Measurements from ENCODE around the gene TOM1.
"Not testable (repeated sequence)": the region's sequence is repeated elsewhere in the genome, so short reads cannot be mapped to it uniquely, and the experiment has no call there.

The TOM1 gene

DNA sequence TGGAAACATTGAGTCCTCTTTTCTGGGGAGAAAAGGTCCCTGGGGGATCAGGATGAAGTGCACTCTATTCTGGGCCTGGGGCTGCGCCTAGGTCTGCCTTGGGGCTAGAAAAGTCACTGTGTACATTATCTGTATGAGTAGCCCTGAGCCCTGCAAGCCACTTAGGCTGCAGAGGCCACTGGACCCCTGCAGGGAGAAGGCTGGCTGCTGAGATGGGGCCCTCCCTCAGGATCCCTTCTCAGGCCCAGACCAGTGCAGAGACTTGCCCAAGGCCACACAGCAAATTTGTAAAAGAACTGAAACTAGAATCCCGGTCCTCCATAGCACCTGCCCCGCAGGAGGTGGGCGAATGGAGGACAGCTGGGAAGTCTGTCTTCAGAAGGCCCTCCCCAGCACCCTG is 54.4 kb downstream of the TOM1 start:
- TF ChIP-seq, protein P1, sequence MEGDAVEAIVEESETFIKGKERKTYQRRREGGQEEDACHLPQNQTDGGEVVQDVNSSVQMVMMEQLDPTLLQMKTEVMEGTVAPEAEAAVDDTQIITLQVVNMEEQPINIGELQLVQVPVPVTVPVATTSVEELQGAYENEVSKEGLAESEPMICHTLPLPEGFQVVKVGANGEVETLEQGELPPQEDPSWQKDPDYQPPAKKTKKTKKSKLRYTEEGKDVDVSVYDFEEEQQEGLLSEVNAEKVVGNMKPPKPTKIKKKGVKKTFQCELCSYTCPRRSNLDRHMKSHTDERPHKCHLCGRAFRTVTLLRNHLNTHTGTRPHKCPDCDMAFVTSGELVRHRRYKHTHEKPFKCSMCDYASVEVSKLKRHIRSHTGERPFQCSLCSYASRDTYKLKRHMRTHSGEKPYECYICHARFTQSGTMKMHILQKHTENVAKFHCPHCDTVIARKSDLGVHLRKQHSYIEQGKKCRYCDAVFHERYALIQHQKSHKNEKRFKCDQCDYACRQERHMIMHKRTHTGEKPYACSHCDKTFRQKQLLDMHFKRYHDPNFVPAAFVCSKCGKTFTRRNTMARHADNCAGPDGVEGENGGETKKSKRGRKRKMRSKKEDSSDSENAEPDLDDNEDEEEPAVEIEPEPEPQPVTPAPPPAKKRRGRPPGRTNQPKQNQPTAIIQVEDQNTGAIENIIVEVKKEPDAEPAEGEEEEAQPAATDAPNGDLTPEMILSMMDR (IDR thresholded peaks at IDR 0.05; ENCODE audit: low read depth, low read length, missing control alignments) = no peak
- H3K4me3 ChIP-seq (ENCODE audit: low read depth, low read length) = no peak overlapping the region
- DNase-seq (ENCODE audit: low read depth) = no peak
- in situ Hi-C loops (cut with HindIII; ENCODE audit: low sequenced_read_pairs) = no loop called here

DNA sequence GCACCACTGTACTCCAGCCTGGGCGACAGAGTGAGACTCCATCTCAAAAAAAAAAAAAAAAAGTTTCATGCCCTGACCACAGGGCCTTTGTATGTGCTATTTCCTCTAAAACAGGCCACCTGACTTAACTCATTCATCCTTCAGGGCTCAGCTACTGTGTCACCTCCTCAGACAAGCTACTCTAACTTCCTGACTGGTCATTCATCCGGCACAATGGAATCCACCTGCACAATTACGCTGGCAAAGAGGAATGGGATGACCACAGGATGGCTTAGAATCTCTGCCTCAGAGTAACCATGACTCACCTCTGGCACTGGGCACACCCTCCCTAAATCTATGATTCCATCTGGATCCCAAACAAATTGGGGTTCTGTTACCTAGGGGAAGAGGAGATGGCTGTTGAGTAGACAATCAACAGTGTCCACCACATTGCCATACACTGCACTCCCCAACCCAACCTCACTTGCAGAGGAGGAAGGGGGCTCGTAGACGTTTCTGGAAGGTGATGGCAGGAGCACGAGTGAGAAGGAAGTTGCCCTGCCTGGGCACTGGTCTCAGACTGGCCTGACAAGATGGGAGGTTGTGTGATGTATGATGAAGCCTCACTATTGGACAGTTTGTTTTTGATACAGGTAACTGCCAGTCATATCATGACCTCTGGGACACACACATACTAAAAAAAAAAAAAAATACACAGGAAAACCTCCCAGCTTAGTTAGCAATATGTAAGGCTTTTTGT is 58.4 kb downstream of the TOM1 start:
- TF ChIP-seq, protein P1 (IDR thresholded peaks at IDR 0.05; ENCODE audit: low read depth, low read length, missing control alignments) = no peak
- H3K4me3 ChIP-seq (ENCODE audit: low read depth, low read length) = no peak overlapping the region
- DNase-seq (ENCODE audit: low read depth) = no peak
- in situ Hi-C loops (cut with HindIII; ENCODE audit: low sequenced_read_pairs) = no loop called here

DNA sequence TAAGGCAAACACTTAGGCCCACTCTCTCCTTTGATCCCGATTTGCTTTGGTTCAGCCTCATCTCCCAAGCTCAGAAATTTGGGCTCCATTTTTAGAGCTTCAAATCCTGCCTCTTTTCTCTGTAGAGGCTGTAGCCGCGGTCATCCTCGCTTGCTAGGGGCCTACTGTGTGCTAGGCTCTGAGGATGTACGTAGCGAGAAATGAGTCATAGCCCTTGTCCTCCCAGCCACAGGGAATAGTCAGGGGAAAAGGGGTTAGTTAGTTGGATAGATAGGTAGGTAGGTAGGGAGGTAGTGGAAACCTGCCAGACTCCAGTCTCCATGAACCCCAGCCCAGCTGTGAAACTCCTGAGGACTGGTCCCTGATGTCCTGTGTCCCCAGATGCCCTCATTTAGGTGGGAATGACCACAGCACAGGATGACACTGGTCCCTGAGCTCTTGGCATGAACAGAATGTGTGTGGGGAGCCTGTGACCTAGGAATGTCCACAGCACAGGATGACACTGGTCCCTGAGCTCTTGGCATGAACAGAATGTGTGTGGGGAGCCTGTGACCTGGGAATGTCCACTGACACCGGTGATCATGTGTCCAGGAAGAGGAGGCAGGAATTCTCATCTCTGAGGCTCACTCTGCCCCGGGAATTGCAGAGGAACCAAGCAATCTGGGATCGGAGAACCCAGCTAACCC is 59.8 kb downstream of the TOM1 start:
- H3K4me3 ChIP-seq (ENCODE audit: low read depth, low read length) = no peak overlapping the region
- TF ChIP-seq, protein P1 (IDR thresholded peaks at IDR 0.05; ENCODE audit: low read depth, low read length, missing control alignments) = no peak
- DNase-seq (ENCODE audit: low read depth) = no peak
- in situ Hi-C loops (cut with HindIII; ENCODE audit: low sequenced_read_pairs) = no loop called here

DNA sequence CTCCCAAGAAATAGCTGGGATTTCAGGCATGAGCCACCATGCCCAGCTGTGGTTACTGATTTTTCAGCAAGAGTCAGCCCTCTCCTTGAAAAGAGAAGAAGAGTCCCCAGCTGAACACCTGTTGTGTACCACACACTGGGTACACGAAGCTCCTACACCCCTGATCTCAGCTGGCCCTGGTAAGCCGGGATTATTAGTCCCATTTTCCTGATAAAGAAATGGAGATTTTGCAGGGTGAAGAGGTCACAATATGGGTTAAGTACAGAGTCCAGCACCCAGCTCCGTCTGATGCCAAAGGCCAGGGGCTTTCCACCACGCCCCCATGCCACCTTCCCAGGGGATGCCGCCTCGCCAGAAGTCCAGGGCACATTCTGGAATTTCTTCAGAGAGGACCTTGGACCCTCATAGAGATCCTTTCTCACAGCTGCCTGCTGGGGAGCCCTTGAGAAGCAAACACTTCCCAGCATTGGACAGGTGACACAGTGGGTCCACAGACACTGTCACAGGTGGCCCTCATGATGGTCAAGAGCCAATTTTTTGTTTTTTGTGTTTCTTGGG is 61.4 kb downstream of the TOM1 start:
- TF ChIP-seq, protein P1 (IDR thresholded peaks at IDR 0.05; ENCODE audit: low read depth, low read length, missing control alignments) = no peak
- DNase-seq (ENCODE audit: low read depth) = no peak
- in situ Hi-C loops (cut with HindIII; ENCODE audit: low sequenced_read_pairs) = no loop called here
- H3K4me3 ChIP-seq (ENCODE audit: low read depth, low read length) = no peak overlapping the region

DNA sequence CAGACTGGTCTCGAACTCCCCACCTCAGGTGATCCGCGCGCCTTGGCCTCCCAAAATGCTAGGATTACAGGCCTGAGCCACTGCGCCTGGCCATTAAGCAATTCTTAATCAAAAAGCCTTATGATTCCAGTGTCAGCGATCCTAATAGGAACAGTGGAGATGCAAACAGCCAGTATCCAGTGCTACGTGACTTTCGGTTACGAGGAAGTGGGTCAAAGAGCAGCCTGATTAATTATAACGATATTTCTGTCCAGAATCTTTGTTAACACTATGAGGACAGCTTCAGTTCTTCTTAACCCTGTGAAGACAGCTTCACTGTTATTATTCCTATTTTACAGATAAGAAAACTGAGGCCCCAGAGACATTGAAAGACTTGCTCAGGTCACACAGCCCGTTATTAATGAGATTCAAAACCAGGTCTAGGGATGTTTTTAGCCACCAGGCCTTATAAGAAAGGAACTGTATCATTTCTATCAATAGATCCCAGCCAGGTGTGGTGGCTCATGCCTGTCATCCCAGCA is 63.9 kb downstream of the TOM1 start:
- no peak for DNase-seq (ENCODE audit: low read depth)
- no peak overlapping the region for H3K4me3 ChIP-seq (ENCODE audit: low read depth, low read length)
- TF ChIP-seq, protein P1 (IDR thresholded peaks at IDR 0.05; ENCODE audit: low read depth, low read length, missing control alignments) = no peak
- in situ Hi-C loops (cut with HindIII; ENCODE audit: low sequenced_read_pairs) = no loop called here

DNA sequence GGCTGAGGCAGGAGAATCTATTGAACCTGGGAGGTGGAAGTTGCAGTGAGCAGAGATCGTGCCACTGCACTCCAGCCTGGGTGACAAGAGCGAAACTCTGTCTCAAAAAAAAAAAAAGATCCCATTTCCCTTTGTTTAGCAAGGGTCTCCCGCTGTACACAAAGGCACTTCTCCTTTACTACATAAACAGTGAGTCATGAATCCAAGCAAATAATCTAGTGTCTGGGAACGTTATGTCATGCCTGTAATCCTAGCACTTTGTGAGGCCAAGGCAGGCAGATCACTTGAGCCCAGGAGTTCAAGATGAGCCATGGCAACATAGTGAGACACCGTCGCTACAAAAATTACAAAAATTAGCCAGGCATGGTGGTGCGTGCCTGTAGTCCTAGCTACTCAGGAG is 64.5 kb downstream of the TOM1 start:
- H3K4me3 ChIP-seq (ENCODE audit: low read depth, low read length); in situ Hi-C loops (cut with HindIII; ENCODE audit: low sequenced_read_pairs): not testable (repeated sequence)
- DNase-seq (ENCODE audit: low read depth) = peak; percentile 32
